HCT116 (cell line): ENCODE measurements around the gene CHRNA7. TPM values are rescaled to one million over a fixed set of nuclear protein-coding genes. Genes with fewer than 3 reads are reported as not detected.

ENCODE experiments used
- ATAC-seq: fragments of 200-7000 bp; cut with Tn5 transposase; 2 replicates; pipeline ENCODE4 v1.9.1; 2020; ENCODE audit warnings: mild to moderate bottlenecking, moderate library complexity
- BruUV-seq: library from RNA; stranded (reverse); fragments of 400-500 nt; replicated peaks from 2 replicates; lab custom pipeline; 2021; lab: Mats Ljungman, UMichigan
- CTCF ChIA-PET: fragments of 300-600 bp; sonication (Branson Sonifier 250); formaldehyde crosslinking; loops from one replicate; lab custom pipeline; 2021; ENCODE audit warnings: antibody characterized with exemption; lab: Charles Lee
- POLR2A ChIA-PET: fragments of 300-600, 350-600 bp; sonication (Branson Sonifier 250); formaldehyde crosslinking; loops from one replicate; lab custom pipeline; 2021; ENCODE audit warnings: antibody characterized with exemption; lab: Charles Lee
- RAD21 ChIA-PET, 2 experiments: fragments of 300-600 bp; sonication (Branson Sonifier 250); formaldehyde crosslinking; loops; one replicate each; lab custom pipeline; 2023; ENCODE audit warnings: low total read pairs in 2 of 2; ENCODE audit not compliant: uncharacterized antibody in 2 of 2, unreplicated experiment in 2 of 2, low non-redundant PET in 1 of 2; lab: Charles Lee
- DNase-seq: peaks from one replicate; pipeline ENCODE4 v3.0.0-alpha.2; 2010; ENCODE audit warnings: low read depth, low spot score
- H2AFZ ChIP-seq: fragments of 200-600 bp; shearing (Covaris generic), sonication (generic); 2 replicates; pipeline ENCODE4 v1.6.1; 2017; ENCODE audit warnings: low read depth, mixed run types, mixed read lengths, antibody characterized with exemption, low read length; ENCODE audit not compliant: poor library complexity, severe bottlenecking
- H3K27ac ChIP-seq: 2 replicates; pipeline ENCODE4 v1.5.1; 2012; ENCODE audit warnings: low read depth, low read length
- H3K27me3 ChIP-seq: fragments of 200-600 bp; sonication (generic); 2 replicates; pipeline ENCODE4 v1.6.1; 2016; ENCODE audit warnings: mixed run types, low read length, mixed read lengths; ENCODE audit not compliant: insufficient read depth
- H3K36me3 ChIP-seq, 2 experiments: fragments of 200-500 bp in 1 of 2; fragments of 200-600 bp in 1 of 2; sonication (Bioruptor generic) in 1 of 2; sonication (generic) in 1 of 2; 2 replicates each; pipeline versions ENCODE4 v1.5.1 to v1.6.1; 2014 to 2016; ENCODE audit warnings: low read length in 2 of 2, inconsistent platforms in 1 of 2, mixed read lengths in 1 of 2, mixed run types in 1 of 2; ENCODE audit not compliant: insufficient read depth in 2 of 2, control insufficient read depth in 1 of 2
- H3K4me1 ChIP-seq, 2 experiments: fragments of 200-600 bp in 1 of 2; sonication (generic) in 1 of 2; 2 replicates each; pipeline versions ENCODE4 v1.5.1 to v1.6.1; 2012 to 2017; ENCODE audit warnings: low read length in 2 of 2, inconsistent platforms in 1 of 2, mild to moderate bottlenecking in 1 of 2, mixed read lengths in 1 of 2, mixed run types in 1 of 2, moderate library complexity in 1 of 2; ENCODE audit not compliant: insufficient read depth in 2 of 2, control insufficient read depth in 1 of 2
- H3K4me2 ChIP-seq: fragments of 200-600 bp; sonication (generic); 2 replicates; pipeline ENCODE4 v1.6.1; 2017; ENCODE audit warnings: mixed run types, low read length, mixed read lengths
- H3K4me3 ChIP-seq, 2 experiments: fragments of 200-600 bp in 1 of 2; sonication (generic) in 1 of 2; replicated peaks in 1 of 2; 2 replicates each; pipeline ENCODE4 v1.5.1; 2011 to 2016; ENCODE audit warnings: low read length in 2 of 2, control low read depth in 1 of 2, low read depth in 1 of 2, mild to moderate bottlenecking in 1 of 2, mixed read lengths in 1 of 2, mixed run types in 1 of 2
- H3K79me2 ChIP-seq: fragments of 200-600 bp; sonication (generic); 2 replicates; pipeline ENCODE4 v1.6.1; 2017; ENCODE audit warnings: mild to moderate bottlenecking, mixed run types, low read length, moderate library complexity, mixed read lengths; ENCODE audit not compliant: insufficient read depth
- H3K9ac ChIP-seq: fragments of 200-600 bp; sonication (generic); 2 replicates; pipeline ENCODE4 v1.6.1; 2016; ENCODE audit warnings: low read length, mixed read lengths
- H3K9me2 ChIP-seq: fragments of 200-600 bp; sonication (generic), shearing (Covaris generic); 2 replicates; pipeline ENCODE4 v1.6.1; 2017; ENCODE audit warnings: mixed run types, mild to moderate bottlenecking, moderate library complexity; ENCODE audit not compliant: insufficient read depth
- H3K9me3 ChIP-seq, 2 experiments: fragments of 200-500 bp in 1 of 2; fragments of 200-600 bp in 1 of 2; sonication (Bioruptor generic) in 1 of 2; sonication (generic) in 1 of 2; 2 replicates each; pipeline ENCODE4 v1.6.1; 2014 to 2017; ENCODE audit warnings: low read length in 2 of 2, mixed read lengths in 2 of 2, inconsistent platforms in 1 of 2, low read depth in 1 of 2, mild to moderate bottlenecking in 1 of 2, mixed run types in 1 of 2, moderate library complexity in 1 of 2; ENCODE audit not compliant: control insufficient read depth in 1 of 2, insufficient read depth in 1 of 2
- H4K20me1 ChIP-seq: fragments of 200-600 bp; sonication (generic), shearing (Covaris generic); 2 replicates; pipeline ENCODE4 v1.6.1; 2017; ENCODE audit warnings: mixed run types, mild to moderate bottlenecking, moderate library complexity; ENCODE audit not compliant: insufficient read depth
- CEBPB ChIP-seq: IDR thresholded peaks from 2 replicates; pipeline ENCODE4 v1.6.1; 2012; ENCODE audit warnings: low read depth
- EGR1 ChIP-seq: IDR thresholded peaks from 2 replicates; pipeline ENCODE4 v1.6.1; 2012; ENCODE audit warnings: low read depth
- ELF1 ChIP-seq: IDR thresholded peaks from 2 replicates; pipeline ENCODE4 v1.6.1; 2012; ENCODE audit warnings: low read depth, borderline replicate concordance
- EZH2 ChIP-seq: fragments of 200-600 bp; sonication (generic); IDR thresholded peaks from 2 replicates; pipeline ENCODE4 v1.6.1; 2017; ENCODE audit warnings: antibody characterized with exemption, mixed run types
- FOSL1 ChIP-seq: IDR thresholded peaks from 2 replicates; pipeline ENCODE4 v1.6.1; 2012; ENCODE audit warnings: low read depth
- POLR2AphosphoS5 ChIP-seq: IDR thresholded peaks from 2 replicates; pipeline ENCODE4 v1.6.1; 2011; ENCODE audit warnings: mild to moderate bottlenecking, low read depth, low read length, moderate library complexity
- RAD21 ChIP-seq: IDR thresholded peaks from 2 replicates; pipeline ENCODE4 v1.6.1; 2012; ENCODE audit warnings: low read depth, mild to moderate bottlenecking
- SIN3A ChIP-seq: IDR thresholded peaks from 2 replicates; pipeline ENCODE4 v1.6.1; 2012; ENCODE audit warnings: low read depth
- TCF7L2 ChIP-seq: IDR thresholded peaks from 2 replicates; pipeline ENCODE4 v1.7.0; 2011; ENCODE audit warnings: borderline replicate concordance, inconsistent platforms; ENCODE audit not compliant: insufficient read depth, insufficient read length; ENCODE audit errors: extremely low read depth
- YY1 ChIP-seq: IDR thresholded peaks from 2 replicates; pipeline ENCODE4 v1.6.1; 2011; ENCODE audit warnings: low read length, low read depth, moderate library complexity, mild to moderate bottlenecking; ENCODE audit not compliant: insufficient replicate concordance; ENCODE audit errors: extremely low read depth
- ZFX ChIP-seq: fragments of 450-650 bp; IDR thresholded peaks from 2 replicates; pipeline ENCODE4 v1.6.1; 2017
- ZNF274 ChIP-seq: fragments of 200-500 bp; sonication (Bioruptor generic); IDR thresholded peaks from 2 replicates; pipeline ENCODE4 v1.6.1; 2014; ENCODE audit warnings: mild to moderate bottlenecking, low read depth, low read length, inconsistent platforms
- intact Hi-C: fragments of 100-400 bp; cut with micrococcal nuclease; formaldehyde crosslinking; loops from 2 replicates; pipeline ENCODE4 v1.10.0; 2022
- total RNA-seq: library from RNA; stranded (reverse); gene quantifications from one replicate; pipeline ENCODE4 v1.2.1, GENCODE V29; 2021; ENCODE audit not compliant: unreplicated experiment
- TF ChIP-seq, protein P1 (sequence below), 3 experiments: fragments of 200-600 bp in 1 of 3; sonication (generic) in 1 of 3; IDR thresholded peaks in 2 of 3; conservative IDR thresholded peaks in 1 of 3; 2 replicates each; pipeline ENCODE4 v1.5.1; 2012 to 2017; ENCODE audit warnings: low read depth in 2 of 3, low read length in 2 of 3, antibody characterized with exemption in 1 of 3, borderline replicate concordance in 1 of 3, control low read depth in 1 of 3, mild to moderate bottlenecking in 1 of 3, mixed read lengths in 1 of 3, mixed run types in 1 of 3, moderate library complexity in 1 of 3; ENCODE audit not compliant: insufficient read depth in 1 of 3
- TF ChIP-seq, protein P2 (sequence below): IDR thresholded peaks from 2 replicates; pipeline ENCODE4 v1.6.1; 2012
- TF ChIP-seq, protein P3 (sequence below): IDR thresholded peaks from 2 replicates; pipeline ENCODE4 v1.6.1; 2012

Gene CHRNA7
- total RNA-seq, 1 experiment from 2014 or later, result 6.8 TPM

DNA sequence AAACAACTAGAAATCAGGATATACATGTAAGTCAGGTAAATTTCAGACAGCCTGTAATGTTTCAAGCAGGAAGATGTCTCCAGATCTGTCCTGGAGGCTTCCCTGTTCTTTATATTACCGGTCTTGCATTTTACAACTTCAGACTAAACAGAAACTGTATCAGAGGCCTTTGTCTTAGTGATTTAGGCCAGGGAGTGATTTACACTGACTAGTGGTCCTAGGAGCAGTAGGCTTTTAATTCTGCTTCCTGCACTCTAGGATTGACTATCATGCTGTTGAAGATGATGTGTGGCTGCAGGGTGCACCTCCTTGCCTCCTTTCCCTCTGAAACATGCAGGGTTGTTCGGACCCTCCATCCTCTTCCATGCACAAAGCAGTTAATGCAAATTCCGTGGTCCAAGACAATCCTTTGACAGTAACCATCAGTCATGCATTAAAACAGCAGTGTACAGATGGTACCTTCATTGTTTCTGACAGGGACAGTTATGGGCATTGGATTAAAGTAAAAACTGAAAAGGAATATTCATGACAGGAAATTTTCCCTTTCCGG is 27.6 kb downstream of the CHRNA7 start:
- Histone ChIP-seq H3K4me1 (no peaks in the 10 kb centered on the region), H3K27me3 (no peaks in the 10 kb centered on the region), H3K9me3 (no peaks in the 10 kb centered on the region), H4K20me1 (no peaks in the 10 kb centered on the region), H3K79me2 (no peaks in the 10 kb centered on the region), H3K4me2 (no peak overlapping the region), H2AFZ (no peak overlapping the region), H3K36me3 (no peaks in the 10 kb centered on the region), H3K4me3 (no peak overlapping the region), H3K27ac (no peak overlapping the region), H3K9me2 (no peaks in the 10 kb centered on the region), H3K9ac (no peak overlapping the region)
- ChIA-PET RAD21 (no interaction called here), POLR2A (no interaction called here), CTCF (no interaction called here)
- DNase-seq, result no peak
- no peak for TF ChIP-seq SIN3A
- TF ChIP-seq YY1, result no peak
- no peak for TF ChIP-seq RAD21
- TF ChIP-seq POLR2AphosphoS5, result no peak
- no peak for TF ChIP-seq TCF7L2
- TF ChIP-seq, protein P1, sequence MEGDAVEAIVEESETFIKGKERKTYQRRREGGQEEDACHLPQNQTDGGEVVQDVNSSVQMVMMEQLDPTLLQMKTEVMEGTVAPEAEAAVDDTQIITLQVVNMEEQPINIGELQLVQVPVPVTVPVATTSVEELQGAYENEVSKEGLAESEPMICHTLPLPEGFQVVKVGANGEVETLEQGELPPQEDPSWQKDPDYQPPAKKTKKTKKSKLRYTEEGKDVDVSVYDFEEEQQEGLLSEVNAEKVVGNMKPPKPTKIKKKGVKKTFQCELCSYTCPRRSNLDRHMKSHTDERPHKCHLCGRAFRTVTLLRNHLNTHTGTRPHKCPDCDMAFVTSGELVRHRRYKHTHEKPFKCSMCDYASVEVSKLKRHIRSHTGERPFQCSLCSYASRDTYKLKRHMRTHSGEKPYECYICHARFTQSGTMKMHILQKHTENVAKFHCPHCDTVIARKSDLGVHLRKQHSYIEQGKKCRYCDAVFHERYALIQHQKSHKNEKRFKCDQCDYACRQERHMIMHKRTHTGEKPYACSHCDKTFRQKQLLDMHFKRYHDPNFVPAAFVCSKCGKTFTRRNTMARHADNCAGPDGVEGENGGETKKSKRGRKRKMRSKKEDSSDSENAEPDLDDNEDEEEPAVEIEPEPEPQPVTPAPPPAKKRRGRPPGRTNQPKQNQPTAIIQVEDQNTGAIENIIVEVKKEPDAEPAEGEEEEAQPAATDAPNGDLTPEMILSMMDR (IDR thresholded peaks at IDR 0.05 in 2 of 3, conservative IDR thresholded peaks at IDR 0.05 in 1 of 3; ENCODE audit: borderline replicate concordance in 1 of 3, insufficient read depth in 1 of 3, low read depth in 2 of 3, low read length in 2 of 3), result no peak
- no peak for TF ChIP-seq CEBPB
- no peak for TF ChIP-seq ELF1
- TF ChIP-seq FOSL1, result no peak
- TF ChIP-seq, protein P2, sequence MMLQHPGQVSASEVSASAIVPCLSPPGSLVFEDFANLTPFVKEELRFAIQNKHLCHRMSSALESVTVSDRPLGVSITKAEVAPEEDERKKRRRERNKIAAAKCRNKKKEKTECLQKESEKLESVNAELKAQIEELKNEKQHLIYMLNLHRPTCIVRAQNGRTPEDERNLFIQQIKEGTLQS, result no peak
- TF ChIP-seq, protein P3, sequence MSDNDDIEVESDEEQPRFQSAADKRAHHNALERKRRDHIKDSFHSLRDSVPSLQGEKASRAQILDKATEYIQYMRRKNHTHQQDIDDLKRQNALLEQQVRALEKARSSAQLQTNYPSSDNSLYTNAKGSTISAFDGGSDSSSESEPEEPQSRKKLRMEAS, result no peak
- TF ChIP-seq EZH2, result no peak
- TF ChIP-seq ZNF274, result no peak
- no peak for TF ChIP-seq EGR1
- no peak for TF ChIP-seq ZFX
- ATAC-seq, result no peak
- intact Hi-C loops, result no loop called here
- BruUV-seq, result no TSS peak
